GM12865 (cell line): ENCODE data around the gene PSME4.

Experiments
- DNase-seq: peaks from one replicate; pipeline ENCODE4 v3.0.0; 2010; ENCODE audit warnings: low read depth
- H3K4me3 ChIP-seq: 2 replicates; pipeline ENCODE4 v1.5.1; 2011; ENCODE audit warnings: mild to moderate bottlenecking, low read depth, low read length, control low read depth
- CTCF ChIP-seq: IDR thresholded peaks from 2 replicates; pipeline ENCODE4 v1.5.1; 2011; ENCODE audit warnings: low read length, control low read depth, low read depth, inconsistent platforms; ENCODE audit not compliant: insufficient read depth; ENCODE audit errors: missing control alignments

Gene PSME4

GRCh38 chr2:53884883-53885282 is 85.9 kb downstream of the PSME4 start:
- H3K4me3 ChIP-seq: no peak overlapping the region
- TF ChIP-seq CTCF: no peak
- no peak for DNase-seq

GRCh38 chr2:53881986-53882385 is 88.8 kb downstream of the PSME4 start:
- no peak overlapping the region for H3K4me3 ChIP-seq
- TF ChIP-seq CTCF: no peak
- no peak for DNase-seq

DNA sequence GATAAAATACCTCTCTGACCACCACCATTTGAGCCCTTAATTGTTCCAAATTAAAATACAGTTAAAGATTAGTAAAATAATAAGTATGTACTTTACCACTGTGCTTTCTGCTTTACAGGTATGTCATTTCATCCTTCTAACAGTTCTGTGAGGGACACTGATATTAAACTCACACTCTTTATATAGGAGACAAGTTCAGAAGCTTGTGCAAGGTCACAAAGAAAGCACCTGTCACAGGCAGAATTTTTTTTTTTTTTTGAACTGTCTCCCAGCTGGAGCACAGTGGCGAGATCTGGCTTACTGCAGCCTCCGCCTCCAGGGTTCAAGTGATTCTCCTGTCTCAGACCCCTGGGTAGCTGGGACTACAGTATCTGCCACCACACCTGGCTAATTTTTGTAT is 89.4 kb downstream of the PSME4 start:
- no peak for TF ChIP-seq CTCF
- no peak overlapping the region for H3K4me3 ChIP-seq
- DNase-seq: no peak

DNA sequence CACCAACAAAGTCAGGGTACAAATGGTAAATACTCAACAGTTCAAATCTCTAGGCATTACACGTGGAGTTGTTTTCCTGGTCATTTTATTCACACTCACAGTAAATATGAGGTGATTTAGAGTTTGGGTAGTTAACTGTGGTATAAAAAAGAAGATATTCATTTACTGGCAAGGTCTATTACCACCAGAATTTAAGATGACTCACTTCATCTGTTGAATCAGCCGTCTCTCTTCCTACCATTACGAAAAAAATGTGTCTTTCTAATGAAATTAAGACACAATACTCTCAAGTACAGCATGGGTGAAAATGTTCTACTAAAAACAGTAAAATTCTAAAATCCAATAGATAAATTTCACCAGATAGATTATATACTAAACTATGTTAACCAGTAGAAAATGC is 90.0 kb downstream of the PSME4 start:
- no peak for DNase-seq
- no peak for TF ChIP-seq CTCF
- no peak overlapping the region for H3K4me3 ChIP-seq

DNA sequence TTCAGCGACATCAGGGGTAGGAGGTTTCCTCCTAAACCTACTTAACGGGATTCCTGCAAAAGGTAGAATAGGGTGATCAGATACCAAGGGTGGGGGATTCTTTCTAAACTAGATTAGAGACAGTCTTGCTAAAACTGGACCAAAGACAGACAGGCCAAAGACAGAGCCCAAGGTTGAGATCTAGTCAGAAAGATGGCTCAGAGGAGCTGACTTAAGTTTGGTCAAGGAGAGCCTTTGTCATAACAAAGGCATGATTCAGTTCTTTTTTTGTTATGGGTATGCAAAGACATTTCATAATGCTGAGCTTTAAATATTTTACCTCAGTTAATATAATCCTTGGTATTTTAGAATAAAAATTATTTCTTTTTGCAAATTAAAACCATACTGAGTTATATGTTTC is 93.2 kb downstream of the PSME4 start:
- DNase-seq: no peak
- no peak overlapping the region for H3K4me3 ChIP-seq
- no peak for TF ChIP-seq CTCF

DNA sequence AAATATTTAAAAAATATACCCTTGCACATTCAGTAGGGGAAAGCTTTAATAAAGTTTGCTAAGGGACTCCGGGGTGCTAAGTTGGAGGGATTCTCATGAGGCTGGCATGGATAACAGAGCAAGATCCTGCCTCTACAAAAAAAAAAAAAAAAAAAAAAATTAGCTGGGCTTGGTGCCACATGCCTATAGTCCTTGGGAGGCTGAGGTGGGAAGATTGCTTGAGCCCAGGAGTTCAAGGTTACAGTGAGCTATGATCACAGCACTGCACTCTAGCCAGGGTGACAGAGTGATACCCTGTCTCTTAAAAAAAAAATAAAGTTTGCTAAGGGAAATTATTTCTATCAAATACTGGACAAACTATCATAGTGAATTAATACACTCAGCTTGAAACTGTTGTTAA is 93.7 kb downstream of the PSME4 start:
- no peak for TF ChIP-seq CTCF
- no peak for DNase-seq
- H3K4me3 ChIP-seq: no peak overlapping the region

DNA sequence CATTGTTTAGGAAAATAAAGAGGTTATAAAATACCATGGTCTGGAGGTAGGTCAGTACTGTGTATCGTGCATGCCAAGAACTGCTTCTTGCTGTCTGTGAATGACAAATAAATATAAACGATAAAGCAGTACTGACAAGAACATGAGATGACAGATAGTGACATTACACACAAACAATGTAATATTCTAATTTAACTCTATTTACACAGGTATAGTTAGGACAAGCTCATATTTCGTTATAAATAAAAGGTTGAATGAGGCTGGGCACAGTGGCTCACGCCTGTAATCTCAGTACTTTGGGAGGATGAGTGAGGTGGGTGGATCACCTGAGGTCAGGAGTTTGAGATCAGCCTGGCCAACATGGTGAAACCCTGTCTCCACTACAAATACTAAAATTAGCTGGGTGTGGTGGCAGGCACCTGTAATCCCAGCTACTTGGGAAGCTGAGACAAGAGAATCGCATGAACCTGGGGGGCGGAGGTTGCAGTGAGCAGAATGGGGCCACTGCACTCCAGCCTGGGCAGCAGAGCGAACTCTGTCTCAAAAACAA is 96.3 kb downstream of the PSME4 start:
- no peak for TF ChIP-seq CTCF

More for the DNA sequence above, 96.3 kb downstream of the PSME4 start:
- no peak overlapping the region for H3K4me3 ChIP-seq
- no peak for DNase-seq
